Liver (tissue), 9 donors: ENCODE measurements around the gene GATA1. TPM values are rescaled to one million over a fixed set of nuclear protein-coding genes. Genes with fewer than 3 reads are reported as not detected.

Source experiments
- DNase-seq: peaks from one replicate; pipeline ENCODE4 v3.0.0-alpha.2; 2017; ENCODE audit warnings: low spot score
- H3K27ac ChIP-seq, 2 donors: one replicate each; pipeline ENCODE4 v1.7.0; 2013; ENCODE audit warnings: inconsistent platforms in 2 of 2, low read length in 2 of 2, control low read depth in 1 of 2, low read depth in 1 of 2, mild to moderate bottlenecking in 1 of 2
- H3K27me3 ChIP-seq, 4 donors: one replicate each; pipeline versions ENCODE4 v1.6.1 to v1.7.0; 2013; ENCODE audit warnings: low read length in 3 of 4, inconsistent platforms in 1 of 4, mild to moderate bottlenecking in 1 of 4, moderate library complexity in 1 of 4; ENCODE audit not compliant: control insufficient read depth in 4 of 4, insufficient read depth in 4 of 4
- H3K36me3 ChIP-seq, 4 donors: one replicate each; pipeline versions ENCODE4 v1.6.1 to v1.7.0; 2013; ENCODE audit warnings: low read length in 3 of 4, mild to moderate bottlenecking in 3 of 4, low read depth in 1 of 4, moderate library complexity in 1 of 4; ENCODE audit not compliant: control insufficient read depth in 4 of 4, insufficient read depth in 3 of 4
- H3K4me1 ChIP-seq, 4 donors: one replicate each; pipeline versions ENCODE4 v1.6.1 to v1.7.0; 2013; ENCODE audit warnings: low read length in 3 of 4, mild to moderate bottlenecking in 3 of 4, moderate library complexity in 1 of 4; ENCODE audit not compliant: control insufficient read depth in 4 of 4, insufficient read depth in 4 of 4
- H3K4me3 ChIP-seq, 3 donors: one replicate each; pipeline versions ENCODE4 v1.6.1 to v1.7.0; 2013; ENCODE audit warnings: low read length in 3 of 3, control low read depth in 1 of 3, low read depth in 1 of 3, mild to moderate bottlenecking in 1 of 3
- H3K9ac ChIP-seq, 2 donors: one replicate each; pipeline ENCODE4 v1.7.0; 2013; ENCODE audit warnings: low read length in 2 of 2, mild to moderate bottlenecking in 2 of 2, moderate library complexity in 2 of 2, control low read depth in 1 of 2, low read depth in 1 of 2
- H3K9me3 ChIP-seq, 4 donors: one replicate each; pipeline versions ENCODE4 v1.6.1 to v1.7.0; 2013; ENCODE audit warnings: low read length in 3 of 4; ENCODE audit not compliant: control insufficient read depth in 4 of 4
- EGR1 ChIP-seq, 2 donors: IDR thresholded peaks; 2 replicates each; pipeline ENCODE4 v1.6.1; 2016 to 2018; ENCODE audit warnings: antibody characterized with exemption in 2 of 2, low read depth in 2 of 2
- FOXA1 ChIP-seq: IDR thresholded peaks from 2 replicates; pipeline ENCODE4 v1.6.1; 2016; ENCODE audit warnings: antibody characterized with exemption
- FOXA2 ChIP-seq: IDR thresholded peaks from 2 replicates; pipeline ENCODE4 v1.6.1; 2016; ENCODE audit warnings: antibody characterized with exemption
- GABPA ChIP-seq, 2 donors: IDR thresholded peaks in 1 of 2; conservative IDR thresholded peaks in 1 of 2; 2 replicates each; pipeline ENCODE4 v1.6.1; 2016; ENCODE audit warnings: antibody characterized with exemption in 2 of 2, mild to moderate bottlenecking in 1 of 2, moderate library complexity in 1 of 2
- HNF4A ChIP-seq, 2 donors: conservative IDR thresholded peaks; 2 replicates each; pipeline ENCODE4 v1.6.1; 2016; ENCODE audit warnings: antibody characterized with exemption in 2 of 2, mild to moderate bottlenecking in 2 of 2
- HNF4G ChIP-seq: IDR thresholded peaks from 2 replicates; pipeline ENCODE4 v1.6.1; 2016; ENCODE audit warnings: antibody characterized with exemption
- JUND ChIP-seq, 2 donors: IDR thresholded peaks; 2 replicates each; pipeline ENCODE4 v1.6.1; 2016; ENCODE audit warnings: antibody characterized with exemption in 2 of 2
- MAX ChIP-seq: IDR thresholded peaks from 2 replicates; pipeline ENCODE4 v1.6.1; 2016; ENCODE audit warnings: antibody characterized with exemption
- NR2F2 ChIP-seq: IDR thresholded peaks from 2 replicates; pipeline ENCODE4 v1.6.1; 2016; ENCODE audit warnings: antibody characterized with exemption
- RAD21 ChIP-seq, 2 donors: IDR thresholded peaks; 2 replicates each; pipeline ENCODE4 v1.6.1; 2016; ENCODE audit warnings: antibody characterized with exemption in 2 of 2, mild to moderate bottlenecking in 2 of 2
- RXRA ChIP-seq, 2 donors: IDR thresholded peaks; 2 replicates each; pipeline ENCODE4 v1.6.1; 2017 to 2018; ENCODE audit warnings: antibody characterized with exemption in 2 of 2, mild to moderate bottlenecking in 1 of 2
- SP1 ChIP-seq: IDR thresholded peaks from 2 replicates; pipeline ENCODE4 v1.6.1; 2018; ENCODE audit warnings: antibody characterized with exemption, mild to moderate bottlenecking
- TAF1 ChIP-seq: conservative IDR thresholded peaks from 2 replicates; pipeline ENCODE4 v1.6.1; 2016; ENCODE audit warnings: antibody characterized with exemption, mild to moderate bottlenecking
- YY1 ChIP-seq: IDR thresholded peaks from 2 replicates; pipeline ENCODE4 v1.6.1; 2016; ENCODE audit warnings: antibody characterized with exemption, mild to moderate bottlenecking
- WGBS: extraction: QIAGEN DNeasy Blood & Tissue Kit; methylation state at CpG from one replicate; pipeline ENCODE4 v1.1.7; 2013; 5-methylcytosine and 5-hydroxymethylcytosine counted together
- polyA plus RNA-seq, 2 donors: library from polyadenylated mRNA; stranded (reverse) in 1 of 2; unstranded in 1 of 2; fragments of 200-250 nt in 1 of 2; fragments of >200 nt in 1 of 2; fragmentation: Nextera tagmentation in 1 of 2; extraction: Ambion mirVana in 1 of 2; gene quantifications; one replicate each; pipeline versions ENCODE4 v1.2.1 to v1.2.3, GENCODE V29; 2013 to 2015
- total RNA-seq, 2 donors: library from RNA; depleted of rRNA; stranded (reverse); fragments of >200 nt; gene quantifications; one replicate each; pipeline ENCODE4 v1.2.3, GENCODE V29; 2014
- TF ChIP-seq, protein P1 (sequence below): IDR thresholded peaks from 2 replicates; pipeline ENCODE4 v1.6.1; 2016; ENCODE audit warnings: antibody characterized with exemption
- TF ChIP-seq, protein P2 (sequence below): IDR thresholded peaks from 2 replicates; pipeline ENCODE4 v1.6.1; 2016; ENCODE audit warnings: antibody characterized with exemption, mild to moderate bottlenecking
- TF ChIP-seq, protein P3 (sequence below): IDR thresholded peaks from 2 replicates; pipeline ENCODE4 v1.6.1; 2016; ENCODE audit warnings: antibody characterized with exemption
- donor health status: healthy.
- donor health status: healthy.
- donor health status: healthy.
- donor health status: healthy.
- donor health status: healthy.

GATA1 gene
- total RNA-seq (10 to 100 TPM in 1 of 2 donors, not detected in 1; 39.9 TPM), polyA plus RNA-seq (under 1 TPM in 1 of 2 donors, not detected in 1; 0.05 TPM)

- DNase-seq: peak; percentile 67
- H3K36me3 ChIP-seq: no peaks in the 10 kb centered on the region
- no peak within 1 kb of the TSS for H3K27ac ChIP-seq
- H3K9ac ChIP-seq: no peak within 1 kb of the TSS
- no peaks in the 10 kb centered on the region for H3K4me1 ChIP-seq
- WGBS: 85% methylated on average over 7 of the region's 7 CpGs
- H3K4me3 ChIP-seq: no peak within 1 kb of the TSS
- H3K27me3 ChIP-seq: no peaks in the 10 kb centered on the region
- TF ChIP-seq, protein P1, sequence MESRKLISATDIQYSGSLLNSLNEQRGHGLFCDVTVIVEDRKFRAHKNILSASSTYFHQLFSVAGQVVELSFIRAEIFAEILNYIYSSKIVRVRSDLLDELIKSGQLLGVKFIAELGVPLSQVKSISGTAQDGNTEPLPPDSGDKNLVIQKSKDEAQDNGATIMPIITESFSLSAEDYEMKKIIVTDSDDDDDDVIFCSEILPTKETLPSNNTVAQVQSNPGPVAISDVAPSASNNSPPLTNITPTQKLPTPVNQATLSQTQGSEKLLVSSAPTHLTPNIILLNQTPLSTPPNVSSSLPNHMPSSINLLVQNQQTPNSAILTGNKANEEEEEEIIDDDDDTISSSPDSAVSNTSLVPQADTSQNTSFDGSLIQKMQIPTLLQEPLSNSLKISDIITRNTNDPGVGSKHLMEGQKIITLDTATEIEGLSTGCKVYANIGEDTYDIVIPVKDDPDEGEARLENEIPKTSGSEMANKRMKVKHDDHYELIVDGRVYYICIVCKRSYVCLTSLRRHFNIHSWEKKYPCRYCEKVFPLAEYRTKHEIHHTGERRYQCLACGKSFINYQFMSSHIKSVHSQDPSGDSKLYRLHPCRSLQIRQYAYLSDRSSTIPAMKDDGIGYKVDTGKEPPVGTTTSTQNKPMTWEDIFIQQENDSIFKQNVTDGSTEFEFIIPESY: no peak
- H3K9me3 ChIP-seq: no peaks in the 10 kb centered on the region
Measured at GRCh38 chrX:48786341-48786800, at the start of gene GATA1. Gene GATA1, plus strand, starts transcription at chrX:48786590. Its CDS starts 4,520 bp downstream, at chrX:48791110.

GRCh38 chrX:48736878-48737212 lies 49.5 kb upstream of the GATA1 start:
- no peak for DNase-seq
- Histone ChIP-seq H3K27ac (peak overlapping the region; percentile 7 to 91), H3K36me3 (no peaks in the 10 kb centered on the region), H3K4me3 (peak overlapping the region in 2 of 3 donors; percentile 24 to 49), H3K9me3 (peaks cover 0 to under 1% (median 0%) of the 10 kb centered on the region in 4 donors), H3K9ac (peak overlapping the region in 1 of 2 donors; percentile 76), H3K27me3 (peaks cover 0 to 2% (median 0%) of the 10 kb centered on the region in 4 donors), H3K4me1 (peaks cover 3 to 15% (median 7%) of the 10 kb centered on the region in 4 donors)
- TF ChIP-seq JUND (IDR thresholded peaks at IDR 0.05) (peak in 1 of 2 donors; percentile 15), RAD21 (IDR thresholded peaks at IDR 0.05) (no peak)
- 7% methylated on average over 10 of the region's 10 CpGs for WGBS

DNA sequence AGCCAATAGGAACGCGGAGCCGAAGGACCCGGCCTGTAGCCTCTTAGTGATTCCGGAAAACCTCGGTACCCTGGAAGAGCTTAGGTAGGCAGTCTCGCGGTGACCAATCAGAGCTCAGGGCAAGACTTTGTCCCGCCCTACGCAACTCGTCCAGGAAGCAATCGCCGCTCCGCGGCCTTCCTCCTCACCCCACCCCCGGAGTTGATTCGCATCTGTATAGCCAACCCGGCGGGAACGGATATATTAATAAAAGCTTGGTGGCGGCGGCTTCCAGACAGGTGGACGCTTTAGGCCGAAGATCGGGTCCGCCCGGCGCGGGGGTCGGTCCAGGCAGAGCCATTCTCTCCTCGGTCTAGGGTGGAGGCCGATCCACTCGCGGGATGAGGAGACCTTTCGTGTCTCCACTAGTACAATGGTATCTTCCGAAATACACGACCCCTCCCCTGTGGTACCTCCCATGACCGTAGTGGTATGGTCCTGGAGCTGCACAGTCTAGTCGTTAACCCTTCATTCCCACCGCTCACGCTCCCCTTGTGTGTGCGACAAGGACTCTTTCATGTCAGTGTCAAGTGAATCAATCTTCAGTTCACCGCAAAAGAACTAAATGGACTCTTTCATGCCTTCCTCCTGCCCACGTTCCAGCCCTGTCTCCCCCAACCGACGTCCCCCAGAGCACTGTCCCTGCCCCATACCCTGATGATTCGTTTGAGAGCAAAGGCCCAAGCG lies 49.0 kb upstream of the GATA1 start:
- peak overlapping the region; percentile 86 to 91 for H3K27ac ChIP-seq
- peaks cover 0 to 2% (median 0%) of the 10 kb centered on the region in 4 donors for H3K9me3 ChIP-seq
- peaks cover 0 to 2% (median 0%) of the 10 kb centered on the region in 4 donors for H3K27me3 ChIP-seq
- H3K9ac ChIP-seq: peak overlapping the region; percentile 49 to 74
- H3K4me3 ChIP-seq: peak overlapping the region; percentile 51 to 69 (median 68)
- H3K4me1 ChIP-seq: peaks cover 3 to 15% (median 7%) of the 10 kb centered on the region in 4 donors
- no peaks in the 10 kb centered on the region for H3K36me3 ChIP-seq
- peak; percentile 84 for DNase-seq
- WGBS: under 1% methylated on average over 48 of the region's 48 CpGs
- TF ChIP-seq MAX (no peak), RXRA (IDR thresholded peaks at IDR 0.05) (peak in 1 of 2 donors; percentile 19), SP1 (peak; percentile 78), HNF4A (conservative IDR thresholded peaks at IDR 0.05) (peak in 1 of 2 donors; percentile 14), FOXA2 (no peak), RAD21 (IDR thresholded peaks at IDR 0.05) (peak in 1 of 2 donors; percentile 34), GABPA (IDR thresholded peaks at IDR 0.05 in 1 of 2, conservative IDR thresholded peaks at IDR 0.05 in 1 of 2) (peak; percentile 52 to 88), FOXA1 (no peak), TAF1 (no peak), EGR1 (IDR thresholded peaks at IDR 0.05; ENCODE audit: low read depth in 2 of 2) (no peak), YY1 (no peak), HNF4G (no peak), NR2F2 (no peak), JUND (IDR thresholded peaks at IDR 0.05) (no peak)
- TF ChIP-seq, protein P2, sequence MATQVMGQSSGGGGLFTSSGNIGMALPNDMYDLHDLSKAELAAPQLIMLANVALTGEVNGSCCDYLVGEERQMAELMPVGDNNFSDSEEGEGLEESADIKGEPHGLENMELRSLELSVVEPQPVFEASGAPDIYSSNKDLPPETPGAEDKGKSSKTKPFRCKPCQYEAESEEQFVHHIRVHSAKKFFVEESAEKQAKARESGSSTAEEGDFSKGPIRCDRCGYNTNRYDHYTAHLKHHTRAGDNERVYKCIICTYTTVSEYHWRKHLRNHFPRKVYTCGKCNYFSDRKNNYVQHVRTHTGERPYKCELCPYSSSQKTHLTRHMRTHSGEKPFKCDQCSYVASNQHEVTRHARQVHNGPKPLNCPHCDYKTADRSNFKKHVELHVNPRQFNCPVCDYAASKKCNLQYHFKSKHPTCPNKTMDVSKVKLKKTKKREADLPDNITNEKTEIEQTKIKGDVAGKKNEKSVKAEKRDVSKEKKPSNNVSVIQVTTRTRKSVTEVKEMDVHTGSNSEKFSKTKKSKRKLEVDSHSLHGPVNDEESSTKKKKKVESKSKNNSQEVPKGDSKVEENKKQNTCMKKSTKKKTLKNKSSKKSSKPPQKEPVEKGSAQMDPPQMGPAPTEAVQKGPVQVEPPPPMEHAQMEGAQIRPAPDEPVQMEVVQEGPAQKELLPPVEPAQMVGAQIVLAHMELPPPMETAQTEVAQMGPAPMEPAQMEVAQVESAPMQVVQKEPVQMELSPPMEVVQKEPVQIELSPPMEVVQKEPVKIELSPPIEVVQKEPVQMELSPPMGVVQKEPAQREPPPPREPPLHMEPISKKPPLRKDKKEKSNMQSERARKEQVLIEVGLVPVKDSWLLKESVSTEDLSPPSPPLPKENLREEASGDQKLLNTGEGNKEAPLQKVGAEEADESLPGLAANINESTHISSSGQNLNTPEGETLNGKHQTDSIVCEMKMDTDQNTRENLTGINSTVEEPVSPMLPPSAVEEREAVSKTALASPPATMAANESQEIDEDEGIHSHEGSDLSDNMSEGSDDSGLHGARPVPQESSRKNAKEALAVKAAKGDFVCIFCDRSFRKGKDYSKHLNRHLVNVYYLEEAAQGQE: peak; percentile 57
- TF ChIP-seq, protein P3, sequence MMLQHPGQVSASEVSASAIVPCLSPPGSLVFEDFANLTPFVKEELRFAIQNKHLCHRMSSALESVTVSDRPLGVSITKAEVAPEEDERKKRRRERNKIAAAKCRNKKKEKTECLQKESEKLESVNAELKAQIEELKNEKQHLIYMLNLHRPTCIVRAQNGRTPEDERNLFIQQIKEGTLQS: no peak
- TF ChIP-seq, protein P1: peak; percentile 12
